HG02943 (cell line): ENCODE data around the gene CDK18.

ENCODE experiments used
- ATAC-seq: cut with Tn5 transposase; IDR thresholded peaks from one replicate; pipeline ENCODE4 v1.9.1; 2021; ENCODE audit warnings: mild to moderate bottlenecking, low read depth, moderate library complexity; ENCODE audit not compliant: unreplicated experiment

Gene CDK18

GRCh38 chr1:205567716-205568115 is 63.2 kb downstream of the CDK18 start:
- no peak for ATAC-seq

- ATAC-seq, result no peak
These were observed 63.6 kb downstream of the CDK18 start for GRCh38 chr1:205568135-205568468.

GRCh38 chr1:205568469-205569361 is 64.2 kb downstream of the CDK18 start:
- ATAC-seq, result no peak

- ATAC-seq, result no peak
These were observed 65.1 kb downstream of the CDK18 start for GRCh38 chr1:205569411-205570172.

- no peak for ATAC-seq
These were observed 65.7 kb downstream of the CDK18 start for GRCh38 chr1:205570173-205570501.

GRCh38 chr1:205570796-205571537 is 66.5 kb downstream of the CDK18 start:
- ATAC-seq, result no peak

- ATAC-seq, result no peak
These were observed 67.3 kb downstream of the CDK18 start for GRCh38 chr1:205571747-205572146.

- no peak for ATAC-seq
These were observed 68.0 kb downstream of the CDK18 start for GRCh38 chr1:205572421-205572820.

GRCh38 chr1:205575294-205575885 is 70.9 kb downstream of the CDK18 start:
- ATAC-seq, result no peak

GRCh38 chr1:205576011-205576410 is 71.5 kb downstream of the CDK18 start:
- ATAC-seq, result no peak

- ATAC-seq, result no peak
These were observed 72.6 kb downstream of the CDK18 start for GRCh38 chr1:205576805-205577761.

GRCh38 chr1:205577874-205578658 is 73.6 kb downstream of the CDK18 start:
- no peak for ATAC-seq

- no peak for ATAC-seq
These were observed 74.5 kb downstream of the CDK18 start for GRCh38 chr1:205578780-205579571.

- ATAC-seq, result no peak
These were observed 75.2 kb downstream of the CDK18 start for GRCh38 chr1:205579711-205580110.

GRCh38 chr1:205580140-205580922 is 75.9 kb downstream of the CDK18 start:
- no peak for ATAC-seq

- ATAC-seq, result no peak
These were observed 76.4 kb downstream of the CDK18 start for GRCh38 chr1:205580923-205581180.

- ATAC-seq, result no peak
These were observed 77.0 kb downstream of the CDK18 start for GRCh38 chr1:205581321-205581980.
